ENCODE data around the gene TEX35.

DNA sequence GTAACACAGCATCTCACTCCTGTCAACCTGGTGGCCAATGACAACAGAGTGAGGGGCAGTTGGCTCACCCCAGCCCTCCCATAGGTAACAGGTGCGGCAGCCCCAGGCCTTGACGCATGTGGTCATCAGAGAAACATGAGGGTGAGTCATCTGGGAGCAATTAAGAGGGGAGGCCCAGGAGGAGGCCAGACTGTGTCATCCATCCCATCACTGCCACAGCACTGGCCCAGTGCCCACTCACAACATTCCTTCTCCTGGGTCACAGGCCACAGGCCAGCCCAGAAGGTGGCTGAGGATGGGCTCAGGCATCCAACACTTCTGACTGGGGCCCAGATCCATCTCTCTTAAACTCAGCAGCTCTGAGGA lies 17.1 kb downstream of the TEX35 start:
- TF ChIP-seq POLR2AphosphoS5 (IDR thresholded peaks at IDR 0.05) (no peak), POLR2A (IDR thresholded peaks at IDR 0.05) (no peak), EP300 (IDR thresholded peaks at IDR 0.05) (no peak)
- TF ChIP-seq, protein P1, sequence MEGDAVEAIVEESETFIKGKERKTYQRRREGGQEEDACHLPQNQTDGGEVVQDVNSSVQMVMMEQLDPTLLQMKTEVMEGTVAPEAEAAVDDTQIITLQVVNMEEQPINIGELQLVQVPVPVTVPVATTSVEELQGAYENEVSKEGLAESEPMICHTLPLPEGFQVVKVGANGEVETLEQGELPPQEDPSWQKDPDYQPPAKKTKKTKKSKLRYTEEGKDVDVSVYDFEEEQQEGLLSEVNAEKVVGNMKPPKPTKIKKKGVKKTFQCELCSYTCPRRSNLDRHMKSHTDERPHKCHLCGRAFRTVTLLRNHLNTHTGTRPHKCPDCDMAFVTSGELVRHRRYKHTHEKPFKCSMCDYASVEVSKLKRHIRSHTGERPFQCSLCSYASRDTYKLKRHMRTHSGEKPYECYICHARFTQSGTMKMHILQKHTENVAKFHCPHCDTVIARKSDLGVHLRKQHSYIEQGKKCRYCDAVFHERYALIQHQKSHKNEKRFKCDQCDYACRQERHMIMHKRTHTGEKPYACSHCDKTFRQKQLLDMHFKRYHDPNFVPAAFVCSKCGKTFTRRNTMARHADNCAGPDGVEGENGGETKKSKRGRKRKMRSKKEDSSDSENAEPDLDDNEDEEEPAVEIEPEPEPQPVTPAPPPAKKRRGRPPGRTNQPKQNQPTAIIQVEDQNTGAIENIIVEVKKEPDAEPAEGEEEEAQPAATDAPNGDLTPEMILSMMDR (IDR thresholded peaks at IDR 0.05) = no peak

Data from stomach (tissue), 4 donors.